HCT116 (cell line): ENCODE data around the gene DEXI. TPM values are rescaled to one million over a fixed set of nuclear protein-coding genes. Genes with fewer than 3 reads are reported as not detected.

Experiments
- ATAC-seq: fragments of 200-7000 bp; cut with Tn5 transposase; 2 replicates; pipeline ENCODE4 v1.9.1; 2020; ENCODE audit warnings: mild to moderate bottlenecking, moderate library complexity
- BruUV-seq: library from RNA; stranded (reverse); fragments of 400-500 nt; replicated peaks from 2 replicates; lab custom pipeline; 2021; lab: Mats Ljungman, UMichigan
- CTCF ChIA-PET: fragments of 300-600 bp; sonication (Branson Sonifier 250); formaldehyde crosslinking; loops from one replicate; lab custom pipeline; 2021; ENCODE audit warnings: antibody characterized with exemption; lab: Charles Lee
- POLR2A ChIA-PET: fragments of 300-600, 350-600 bp; sonication (Branson Sonifier 250); formaldehyde crosslinking; loops from one replicate; lab custom pipeline; 2021; ENCODE audit warnings: antibody characterized with exemption; lab: Charles Lee
- RAD21 ChIA-PET, 2 experiments: fragments of 300-600 bp; sonication (Branson Sonifier 250); formaldehyde crosslinking; loops; one replicate each; lab custom pipeline; 2023; ENCODE audit warnings: low total read pairs in 2 of 2; ENCODE audit not compliant: uncharacterized antibody in 2 of 2, unreplicated experiment in 2 of 2, low non-redundant PET in 1 of 2; lab: Charles Lee
- DNase-seq: peaks from one replicate; pipeline ENCODE4 v3.0.0-alpha.2; 2010; ENCODE audit warnings: low read depth, low spot score
- H2AFZ ChIP-seq: fragments of 200-600 bp; shearing (Covaris generic), sonication (generic); 2 replicates; pipeline ENCODE4 v1.6.1; 2017; ENCODE audit warnings: low read depth, mixed run types, mixed read lengths, antibody characterized with exemption, low read length; ENCODE audit not compliant: poor library complexity, severe bottlenecking
- H3K27ac ChIP-seq: 2 replicates; pipeline ENCODE4 v1.5.1; 2012; ENCODE audit warnings: low read depth, low read length
- H3K27me3 ChIP-seq: fragments of 200-600 bp; sonication (generic); 2 replicates; pipeline ENCODE4 v1.6.1; 2016; ENCODE audit warnings: mixed run types, low read length, mixed read lengths; ENCODE audit not compliant: insufficient read depth
- H3K36me3 ChIP-seq, 2 experiments: fragments of 200-500 bp in 1 of 2; fragments of 200-600 bp in 1 of 2; sonication (Bioruptor generic) in 1 of 2; sonication (generic) in 1 of 2; 2 replicates each; pipeline versions ENCODE4 v1.5.1 to v1.6.1; 2014 to 2016; ENCODE audit warnings: low read length in 2 of 2, inconsistent platforms in 1 of 2, mixed read lengths in 1 of 2, mixed run types in 1 of 2; ENCODE audit not compliant: insufficient read depth in 2 of 2, control insufficient read depth in 1 of 2
- H3K4me1 ChIP-seq, 2 experiments: fragments of 200-600 bp in 1 of 2; sonication (generic) in 1 of 2; 2 replicates each; pipeline versions ENCODE4 v1.5.1 to v1.6.1; 2012 to 2017; ENCODE audit warnings: low read length in 2 of 2, inconsistent platforms in 1 of 2, mild to moderate bottlenecking in 1 of 2, mixed read lengths in 1 of 2, mixed run types in 1 of 2, moderate library complexity in 1 of 2; ENCODE audit not compliant: insufficient read depth in 2 of 2, control insufficient read depth in 1 of 2
- H3K4me2 ChIP-seq: fragments of 200-600 bp; sonication (generic); 2 replicates; pipeline ENCODE4 v1.6.1; 2017; ENCODE audit warnings: mixed run types, low read length, mixed read lengths
- H3K4me3 ChIP-seq, 2 experiments: fragments of 200-600 bp in 1 of 2; sonication (generic) in 1 of 2; replicated peaks in 1 of 2; 2 replicates each; pipeline ENCODE4 v1.5.1; 2011 to 2016; ENCODE audit warnings: low read length in 2 of 2, control low read depth in 1 of 2, low read depth in 1 of 2, mild to moderate bottlenecking in 1 of 2, mixed read lengths in 1 of 2, mixed run types in 1 of 2
- H3K79me2 ChIP-seq: fragments of 200-600 bp; sonication (generic); 2 replicates; pipeline ENCODE4 v1.6.1; 2017; ENCODE audit warnings: mild to moderate bottlenecking, mixed run types, low read length, moderate library complexity, mixed read lengths; ENCODE audit not compliant: insufficient read depth
- H3K9ac ChIP-seq: fragments of 200-600 bp; sonication (generic); 2 replicates; pipeline ENCODE4 v1.6.1; 2016; ENCODE audit warnings: low read length, mixed read lengths
- H3K9me2 ChIP-seq: fragments of 200-600 bp; sonication (generic), shearing (Covaris generic); 2 replicates; pipeline ENCODE4 v1.6.1; 2017; ENCODE audit warnings: mixed run types, mild to moderate bottlenecking, moderate library complexity; ENCODE audit not compliant: insufficient read depth
- H3K9me3 ChIP-seq, 2 experiments: fragments of 200-500 bp in 1 of 2; fragments of 200-600 bp in 1 of 2; sonication (Bioruptor generic) in 1 of 2; sonication (generic) in 1 of 2; 2 replicates each; pipeline ENCODE4 v1.6.1; 2014 to 2017; ENCODE audit warnings: low read length in 2 of 2, mixed read lengths in 2 of 2, inconsistent platforms in 1 of 2, low read depth in 1 of 2, mild to moderate bottlenecking in 1 of 2, mixed run types in 1 of 2, moderate library complexity in 1 of 2; ENCODE audit not compliant: control insufficient read depth in 1 of 2, insufficient read depth in 1 of 2
- H4K20me1 ChIP-seq: fragments of 200-600 bp; sonication (generic), shearing (Covaris generic); 2 replicates; pipeline ENCODE4 v1.6.1; 2017; ENCODE audit warnings: mixed run types, mild to moderate bottlenecking, moderate library complexity; ENCODE audit not compliant: insufficient read depth
- ATF3 ChIP-seq: IDR thresholded peaks from 2 replicates; pipeline ENCODE4 v1.6.1; 2012
- CBX3 ChIP-seq: IDR thresholded peaks from 2 replicates; pipeline ENCODE4 v1.6.1; 2012; ENCODE audit warnings: low read depth
- ELF1 ChIP-seq: IDR thresholded peaks from 2 replicates; pipeline ENCODE4 v1.6.1; 2012; ENCODE audit warnings: low read depth, borderline replicate concordance
- FOSL1 ChIP-seq: IDR thresholded peaks from 2 replicates; pipeline ENCODE4 v1.6.1; 2012; ENCODE audit warnings: low read depth
- MAX ChIP-seq: IDR thresholded peaks from 2 replicates; pipeline ENCODE4 v1.6.1; 2012
- POLR2AphosphoS5 ChIP-seq: IDR thresholded peaks from 2 replicates; pipeline ENCODE4 v1.6.1; 2011; ENCODE audit warnings: mild to moderate bottlenecking, low read depth, low read length, moderate library complexity
- REST ChIP-seq: IDR thresholded peaks from 2 replicates; pipeline ENCODE4 v1.6.1; 2012; ENCODE audit warnings: low read depth
- SRF ChIP-seq: IDR thresholded peaks from 2 replicates; pipeline ENCODE4 v1.6.1; 2012; ENCODE audit warnings: low read depth
- TCF7L2 ChIP-seq: IDR thresholded peaks from 2 replicates; pipeline ENCODE4 v1.7.0; 2011; ENCODE audit warnings: borderline replicate concordance, inconsistent platforms; ENCODE audit not compliant: insufficient read depth, insufficient read length; ENCODE audit errors: extremely low read depth
- YY1 ChIP-seq: IDR thresholded peaks from 2 replicates; pipeline ENCODE4 v1.6.1; 2011; ENCODE audit warnings: low read length, low read depth, moderate library complexity, mild to moderate bottlenecking; ENCODE audit not compliant: insufficient replicate concordance; ENCODE audit errors: extremely low read depth
- ZNF274 ChIP-seq: fragments of 200-500 bp; sonication (Bioruptor generic); IDR thresholded peaks from 2 replicates; pipeline ENCODE4 v1.6.1; 2014; ENCODE audit warnings: mild to moderate bottlenecking, low read depth, low read length, inconsistent platforms
- intact Hi-C: fragments of 100-400 bp; cut with micrococcal nuclease; formaldehyde crosslinking; loops from 2 replicates; pipeline ENCODE4 v1.10.0; 2022
- total RNA-seq: library from RNA; stranded (reverse); gene quantifications from one replicate; pipeline ENCODE4 v1.2.1, GENCODE V29; 2021; ENCODE audit not compliant: unreplicated experiment

Gene DEXI
- total RNA-seq, 1 experiment from 2014 or later: 37.8 TPM

- Histone ChIP-seq H3K9ac (no peak overlapping the region), H3K4me1 (peaks cover 0 to 3% of the 10 kb centered on the region in 2 experiments; a peak in 1 of 4 replicates), H2AFZ (no peak overlapping the region), H3K4me2 (no peak overlapping the region), H3K36me3 (peaks cover 2% of the 10 kb centered on the region in 2 experiments; a peak in 2 of 4 replicates), H3K27me3 (no peaks in the 10 kb centered on the region), H3K27ac (no peak overlapping the region), H4K20me1 (no peaks in the 10 kb centered on the region), H3K4me3 (no peak overlapping the region), H3K79me2 (no peaks in the 10 kb centered on the region), H3K9me3 (no peaks in the 10 kb centered on the region), H3K9me2 (no peaks in the 10 kb centered on the region)
- no peak for TF ChIP-seq CBX3
- TF ChIP-seq SRF: no peak
- TF ChIP-seq YY1: no peak
- no peak for TF ChIP-seq POLR2AphosphoS5
- no peak for TF ChIP-seq ZNF274
- no peak for TF ChIP-seq TCF7L2
- TF ChIP-seq ATF3: no peak
- no peak for TF ChIP-seq FOSL1
- no peak for TF ChIP-seq MAX
- TF ChIP-seq ELF1: no peak
- no peak for TF ChIP-seq REST
- intact Hi-C loops: loop anchor here (2.0 to 10.0 kb wide), 4 partner anchors 407 to 750 kb away; a partner anchor contains a TSS
- ATAC-seq: no peak
- POLR2A ChIA-PET: interaction anchor here (1.0 kb wide), 1 partner anchor 292 kb away, joined by 4 read pairs; no protein-coding TSS in a partner anchor
- no TSS peak for BruUV-seq
- CTCF ChIA-PET: interaction anchor here (0.6 to 4.0 kb wide), 4 partner anchors 131 to 752 kb away, joined by 3 to 32 read pairs (median 8); partner anchors contain the start of gene SOCS1
- DNase-seq: no peak
- RAD21 ChIA-PET: interaction anchor here (0.5 to 1.0 kb wide), 2 partner anchors 42 to 291 kb away, joined by 3 to 5 read pairs; partner anchors contain the start of gene SOCS1 (in 1 of the 2)
These were observed 22.6 kb upstream of the DEXI start for GRCh38 chr16:10964891-10965326.
